Activated CD4-positive, alpha-beta T cell treated with anti-CD3 and anti-CD28 coated beads for 4 hours (primary cell): ENCODE data around the gene PCK1.

Experiments
- DNase-seq, 2 donors: peaks; one replicate each; pipeline ENCODE4 v3.0.0-alpha.2; 2020

Gene PCK1

GRCh38 chr20:57561356-57562279, 708 bp downstream of the PCK1 start:
- DNase-seq, result no peak

- no peak for DNase-seq
These were observed 1.9 kb downstream of the PCK1 start for GRCh38 chr20:57562541-57563465.

GRCh38 chr20:57563522-57563921, 2.6 kb downstream of the PCK1 start:
- no peak for DNase-seq

- DNase-seq, result no peak
These were observed 3.4 kb downstream of the PCK1 start for GRCh38 chr20:57564180-57564802.

DNA sequence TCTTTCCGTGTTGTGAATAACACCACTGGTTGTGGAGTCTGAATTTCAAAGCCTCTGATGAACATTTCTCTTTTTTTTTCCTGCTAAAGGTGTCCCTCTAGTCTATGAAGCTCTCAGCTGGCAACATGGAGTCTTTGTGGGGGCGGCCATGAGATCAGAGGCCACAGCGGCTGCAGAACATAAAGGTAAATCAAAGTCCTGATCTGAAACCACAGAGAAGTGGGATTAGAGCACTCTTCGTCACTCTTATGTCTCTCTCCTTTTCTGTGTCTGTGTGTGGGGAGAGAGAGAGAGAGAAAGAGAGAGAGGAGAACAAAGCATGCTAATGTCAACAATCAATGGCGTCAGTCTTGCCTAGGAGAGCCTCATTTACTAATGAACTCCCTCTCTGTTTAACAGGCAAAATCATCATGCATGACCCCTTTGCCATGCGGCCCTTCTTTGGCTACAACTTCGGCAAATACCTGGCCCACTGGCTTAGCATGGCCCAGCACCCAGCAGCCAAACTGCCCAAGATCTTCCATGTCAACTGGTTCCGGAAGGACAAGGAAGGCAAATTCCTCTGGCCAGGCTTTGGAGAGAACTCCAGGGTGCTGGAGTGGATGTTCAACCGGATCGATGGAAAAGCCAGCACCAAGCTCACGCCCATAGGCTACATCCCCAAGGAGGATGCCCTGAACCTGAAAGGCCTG, 4.2 kb downstream of the PCK1 start:
- no peak for DNase-seq

- DNase-seq, result no peak
These were observed 5.5 kb downstream of the PCK1 start for GRCh38 chr20:57566399-57566798.

DNA sequence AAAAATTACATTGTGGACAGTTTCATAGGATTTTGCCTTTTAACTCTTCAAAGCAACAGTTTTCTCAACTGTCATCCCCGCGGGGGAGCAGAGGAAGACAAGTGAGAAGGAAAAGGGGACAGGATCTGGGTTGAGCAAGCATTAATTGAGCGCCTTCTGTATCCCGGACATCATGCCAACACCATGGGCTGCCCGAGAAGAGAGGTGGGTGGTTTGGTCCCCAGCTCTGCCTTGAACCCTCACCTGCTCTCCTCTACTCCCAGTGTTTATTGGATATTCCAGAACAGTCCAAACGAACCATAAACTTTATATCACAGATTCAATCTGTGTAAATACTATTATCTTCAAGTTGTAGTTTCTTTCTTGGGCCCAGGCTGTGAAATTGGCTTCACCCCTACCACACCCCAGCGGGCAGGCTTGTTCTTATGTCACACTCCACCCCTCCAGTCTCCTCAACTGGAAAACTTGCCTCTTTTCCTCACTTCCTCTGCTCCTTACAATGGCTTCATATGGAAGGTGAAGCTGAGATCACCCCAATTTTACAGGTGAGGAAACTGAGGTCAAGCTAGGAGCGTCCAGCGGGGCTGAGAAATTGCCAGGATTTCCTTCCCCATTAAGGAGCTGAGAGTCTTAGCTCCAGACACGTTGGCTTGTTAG, 6.0 kb downstream of the PCK1 start:
- DNase-seq, result no peak

DNA sequence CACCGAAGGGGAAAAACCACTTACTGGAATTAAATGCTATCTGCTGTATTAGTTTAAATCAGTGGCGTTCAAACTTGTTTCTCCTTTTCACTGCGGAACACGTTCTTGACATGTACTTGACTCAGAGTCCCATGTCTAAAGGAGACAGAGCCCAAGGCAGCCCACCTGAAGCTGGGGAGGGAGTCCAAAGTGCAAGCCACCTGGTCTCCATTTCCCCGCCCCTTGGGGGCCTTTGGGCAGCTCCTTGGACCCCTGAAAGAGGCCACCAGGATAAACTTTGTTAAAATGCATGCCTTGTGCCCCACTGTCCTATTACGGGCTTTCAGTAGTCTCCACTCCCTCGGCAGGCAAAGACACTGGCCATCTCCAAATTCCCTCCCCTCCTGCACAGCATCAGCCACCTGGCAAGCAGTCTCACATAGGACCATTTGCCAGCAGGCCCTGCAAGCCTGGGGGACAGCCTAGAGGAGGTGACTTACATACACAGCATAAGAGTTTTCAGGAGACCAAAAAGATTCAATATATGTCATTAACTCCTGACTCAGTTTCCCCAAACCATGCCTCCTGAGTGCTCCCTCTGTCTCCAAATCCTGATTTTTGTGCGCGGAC, 6.7 kb downstream of the PCK1 start:
- DNase-seq, result no peak

DNA sequence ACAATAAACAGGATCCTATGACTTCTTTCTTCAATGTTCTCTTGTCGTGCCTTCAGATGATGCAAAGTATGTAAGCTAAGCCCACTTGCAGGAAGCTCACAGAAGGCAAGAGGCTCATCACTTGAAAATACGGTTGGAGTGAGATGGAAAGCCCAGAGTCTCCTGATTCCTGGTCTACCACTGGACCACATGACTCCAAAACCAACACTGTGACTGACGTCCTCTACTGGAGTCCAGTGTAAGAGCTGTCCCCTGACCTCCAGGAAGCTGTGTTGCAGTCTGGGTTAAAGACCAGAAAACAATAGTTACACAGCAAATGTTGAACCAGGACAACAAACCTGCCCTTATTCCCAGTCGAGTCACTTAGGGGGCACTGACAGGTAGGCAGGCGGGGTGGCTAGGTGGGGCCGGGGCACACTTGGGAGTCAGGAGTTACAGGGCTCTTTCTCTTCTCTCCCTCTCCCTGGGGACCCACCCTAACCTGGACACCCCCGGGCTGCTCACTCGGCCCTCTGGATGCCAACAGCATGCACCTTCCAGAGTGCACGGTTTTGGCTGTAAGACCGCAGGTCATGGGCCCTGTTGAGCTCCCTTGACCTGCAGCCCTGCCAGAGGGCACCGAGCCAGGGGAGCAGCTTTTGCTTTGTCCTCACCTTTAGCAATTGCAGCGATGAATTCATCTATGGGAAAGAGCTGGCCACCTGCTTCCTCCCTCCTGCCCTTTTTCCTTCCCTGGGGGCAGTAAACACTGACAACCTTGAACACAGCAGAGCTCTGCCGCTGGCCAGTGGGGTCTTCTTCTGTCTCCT, 7.4 kb downstream of the PCK1 start:
- DNase-seq, result no peak

GRCh38 chr20:57568960-57569359, 8.1 kb downstream of the PCK1 start:
- DNase-seq, result no peak

DNA sequence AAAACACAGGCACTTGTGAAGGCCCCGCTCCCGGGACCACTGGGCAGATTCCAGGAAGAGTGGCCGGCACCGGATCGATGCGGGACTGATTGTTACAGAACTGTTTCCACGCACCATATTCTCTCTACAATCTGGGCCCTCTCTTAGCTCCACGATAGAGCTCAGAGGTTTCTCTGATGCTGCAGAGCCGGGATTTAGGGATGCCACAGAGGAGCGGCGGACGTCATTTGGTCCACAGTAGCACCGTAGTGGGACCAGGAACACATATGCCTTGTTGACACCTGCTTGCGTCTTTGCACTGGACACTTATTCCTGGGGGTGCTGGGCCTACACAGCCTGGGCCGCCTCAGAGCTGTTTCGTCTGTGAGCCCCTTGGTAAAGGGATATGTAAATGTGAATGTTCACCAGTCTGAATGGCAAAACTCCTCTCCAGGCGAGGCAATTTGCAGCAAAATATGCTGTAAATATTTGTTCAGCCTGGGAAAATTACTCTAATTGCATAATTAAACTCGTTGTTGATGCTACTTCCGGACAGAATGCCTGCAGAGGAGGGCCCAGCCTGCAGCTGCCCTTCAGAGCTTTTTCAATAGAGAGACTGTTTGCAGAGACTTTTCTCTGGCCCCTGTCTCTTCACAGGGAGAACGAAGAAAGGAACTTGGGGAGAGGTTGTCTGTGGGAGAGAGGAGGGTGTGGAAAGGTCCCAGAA, 9.4 kb downstream of the PCK1 start:
- no peak for DNase-seq

- DNase-seq, result no peak
These were observed 10.0 kb downstream of the PCK1 start for GRCh38 chr20:57570920-57571319.

- no peak for DNase-seq
These were observed 11.0 kb downstream of the PCK1 start for GRCh38 chr20:57571782-57572416.

GRCh38 chr20:57573242-57573641, 12.3 kb downstream of the PCK1 start:
- DNase-seq, result no peak

DNA sequence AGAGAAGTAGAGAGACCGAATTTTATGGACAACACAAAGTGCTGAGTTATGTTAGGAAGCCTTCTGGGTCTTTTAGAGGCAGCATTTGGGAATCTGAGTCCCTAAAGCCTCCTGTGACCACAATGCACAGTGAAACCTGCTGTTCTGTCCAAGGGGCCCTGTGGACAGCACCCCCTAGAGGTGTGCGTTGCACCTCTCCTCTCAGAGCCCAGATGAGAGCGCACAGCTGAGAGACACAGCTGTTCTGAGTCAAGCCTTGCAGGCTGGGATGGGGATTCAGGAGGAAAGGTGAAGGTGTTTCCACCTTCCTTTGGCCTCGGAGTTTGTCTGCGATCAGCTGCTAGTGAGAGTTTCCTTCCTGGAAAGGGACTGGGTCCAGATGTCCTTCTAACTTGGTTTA, 13.0 kb downstream of the PCK1 start:
- no peak for DNase-seq

DNA sequence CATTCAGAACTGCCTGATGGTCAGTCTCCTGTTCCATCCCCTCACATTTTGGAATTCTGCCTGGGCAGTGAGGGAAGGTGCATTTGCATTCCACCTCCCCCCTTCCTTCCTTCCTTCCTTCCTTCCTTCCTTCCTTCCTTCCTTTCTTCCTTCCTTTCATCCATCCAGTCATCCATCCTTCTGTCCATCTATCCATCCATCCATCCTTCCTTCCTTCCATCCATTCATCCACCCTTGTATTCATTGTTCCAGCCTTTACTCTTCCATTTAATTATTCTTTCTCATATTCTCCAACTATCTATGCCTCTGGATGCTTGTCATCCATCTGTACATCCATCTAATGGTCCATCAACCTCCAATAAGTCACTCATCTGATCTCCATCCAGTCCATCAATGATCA, 14.0 kb downstream of the PCK1 start:
- no peak for DNase-seq

- no peak for DNase-seq
These were observed 15.1 kb downstream of the PCK1 start for GRCh38 chr20:57576002-57576401.

GRCh38 chr20:57576617-57577550, 16.0 kb downstream of the PCK1 start:
- no peak for DNase-seq
